ENCODE data around the gene SKA3. TPM values are rescaled to one million over a fixed set of nuclear protein-coding genes. Genes with fewer than 3 reads are reported as not detected.
A peak's percentile ranks its signal among the peaks of the same experiment; 100 is the strongest.

Gene SKA3
- total RNA-seq, 1 experiment from 2014 or later: 16.4 TPM

- Mint-ChIP-seq H3K4me1 (ENCODE audit: insufficient read depth, unreplicated experiment) (no peaks in the 10 kb centered on the region), H3K36me3 (ENCODE audit: insufficient read depth, unreplicated experiment) (no peaks in the 10 kb centered on the region), H3K4me3 (ENCODE audit: unreplicated experiment) (no peak overlapping the region), H3K27ac (ENCODE audit: low read depth, unreplicated experiment) (no peak overlapping the region), H3K9me3 (ENCODE audit: unreplicated experiment) (no peaks in the 10 kb centered on the region), H3K27me3 (ENCODE audit: insufficient read depth, unreplicated experiment) (no peaks in the 10 kb centered on the region)
- TF ChIP-seq CTCF (IDR thresholded peaks at IDR 0.05; ENCODE audit: unreplicated experiment): no peak
- ChIA-PET CTCF (interaction anchor here (0.6 to 1.4 kb wide), 25 partner anchors 9 to 1684 kb away, joined by 3 to 7 read pairs (median 4); no protein-coding TSS in a partner anchor), POLR2A (no interaction called here)
- no TSS peak for BruUV-seq (replicated peaks)
- no peak for DNase-seq (ENCODE audit: unreplicated experiment)
- intact Hi-C loops (cut with micrococcal nuclease): loop anchor here (2.0 to 5.0 kb wide), 2 partner anchors 23 to 1686 kb away; no protein-coding TSS in a partner anchor
Measured at GRCh38 chr13:21111546-21111945, 64.8 kb downstream of the SKA3 start.

- H3K4me3 Mint-ChIP-seq (ENCODE audit: unreplicated experiment): no peak overlapping the region
Measured at GRCh38 chr13:21109168-21109567, 67.2 kb downstream of the SKA3 start.

GRCh38 chr13:21106089-21106488 is 70.3 kb downstream of the SKA3 start:
- CTCF ChIA-PET: interaction anchor here (0.5 to 1.0 kb wide), 4 partner anchors 10 to 192 kb away, joined by 3 to 4 read pairs (median 3); no protein-coding TSS in a partner anchor
- Mint-ChIP-seq H3K4me1 (ENCODE audit: insufficient read depth, unreplicated experiment) (peaks cover 6% of the 10 kb centered on the region), H3K27ac (ENCODE audit: low read depth, unreplicated experiment) (peak overlapping the region; percentile 31), H3K9me3 (ENCODE audit: unreplicated experiment) (no peaks in the 10 kb centered on the region), H3K27me3 (ENCODE audit: insufficient read depth, unreplicated experiment) (no peaks in the 10 kb centered on the region), H3K4me3 (ENCODE audit: unreplicated experiment) (no peak overlapping the region), H3K36me3 (ENCODE audit: insufficient read depth, unreplicated experiment) (no peaks in the 10 kb centered on the region)
- no peak for DNase-seq (ENCODE audit: unreplicated experiment)
- POLR2A ChIA-PET: no interaction called here
- intact Hi-C loops (cut with micrococcal nuclease): no loop called here
- BruUV-seq (replicated peaks): no TSS peak
- TF ChIP-seq CTCF (IDR thresholded peaks at IDR 0.05; ENCODE audit: unreplicated experiment): no peak

More at GRCh38 chr13:21109168-21109567, 67.2 kb downstream of the SKA3 start:
- Mint-ChIP-seq H3K27ac (ENCODE audit: low read depth, unreplicated experiment) (no peak overlapping the region), H3K36me3 (ENCODE audit: insufficient read depth, unreplicated experiment) (no peaks in the 10 kb centered on the region), H3K4me1 (ENCODE audit: insufficient read depth, unreplicated experiment) (peaks cover 6% of the 10 kb centered on the region), H3K9me3 (ENCODE audit: unreplicated experiment) (no peaks in the 10 kb centered on the region), H3K27me3 (ENCODE audit: insufficient read depth, unreplicated experiment) (no peaks in the 10 kb centered on the region)
- TF ChIP-seq CTCF (IDR thresholded peaks at IDR 0.05; ENCODE audit: unreplicated experiment): no peak
- ChIA-PET CTCF (interaction anchor here (0.6 to 1.2 kb wide), 5 partner anchors 62 to 1693 kb away, joined by 3 to 5 read pairs (median 3); no protein-coding TSS in a partner anchor), POLR2A (interaction anchor here (0.6 to 1.5 kb wide), 2 partner anchors 26 to 130 kb away, joined by 3 read pairs; no protein-coding TSS in a partner anchor)
- intact Hi-C loops (cut with micrococcal nuclease): no loop called here
- no peak for DNase-seq (ENCODE audit: unreplicated experiment)
- BruUV-seq (replicated peaks): no TSS peak

- intact Hi-C loops (cut with micrococcal nuclease): no loop called here
- Mint-ChIP-seq H3K36me3 (ENCODE audit: insufficient read depth, unreplicated experiment) (no peaks in the 10 kb centered on the region), H3K4me1 (ENCODE audit: insufficient read depth, unreplicated experiment) (peaks cover 6% of the 10 kb centered on the region), H3K27ac (ENCODE audit: low read depth, unreplicated experiment) (no peak overlapping the region), H3K4me3 (ENCODE audit: unreplicated experiment) (no peak overlapping the region), H3K9me3 (ENCODE audit: unreplicated experiment) (no peaks in the 10 kb centered on the region), H3K27me3 (ENCODE audit: insufficient read depth, unreplicated experiment) (no peaks in the 10 kb centered on the region)
- ChIA-PET POLR2A (no interaction called here), CTCF (interaction anchor here (0.6 kb wide), 1 partner anchor 73 kb away, joined by 3 read pairs; no protein-coding TSS in a partner anchor)
- BruUV-seq (replicated peaks): no TSS peak
- DNase-seq (ENCODE audit: unreplicated experiment): no peak
- TF ChIP-seq CTCF (IDR thresholded peaks at IDR 0.05; ENCODE audit: unreplicated experiment): no peak
Measured at GRCh38 chr13:21104199-21105019, 71.9 kb downstream of the SKA3 start.
